Psoas muscle (tissue), 8 donors: Measurements from ENCODE around the gene LYRM9. TPM values are rescaled to one million over a fixed set of nuclear protein-coding genes. Genes with fewer than 3 reads are reported as not detected.

Experiments
- ATAC-seq, 4 donors: fragments of 200-7000 bp; cut with Tn5 transposase; one replicate each; pipeline ENCODE4 v1.9.1; 2020; ENCODE audit warnings: moderate library complexity in 3 of 4, mild to moderate bottlenecking in 2 of 4
- DNase-seq, 2 donors: peaks; one replicate each; pipeline ENCODE4 v3.0.0-alpha.2; 2020
- H3K27ac ChIP-seq: fragments of 200-600 bp; one replicate; pipeline ENCODE4 v1.8.0; 2022
- H3K27me3 ChIP-seq, 3 donors: fragments of 200-600 bp in 1 of 3; one replicate each; pipeline versions ENCODE4 v1.6.1 to v1.8.0; 2013 to 2022; ENCODE audit warnings: low read length in 2 of 3, mild to moderate bottlenecking in 2 of 3, moderate library complexity in 1 of 3; ENCODE audit not compliant: insufficient read depth in 3 of 3
- H3K36me3 ChIP-seq, 2 donors: fragments of 200-600 bp in 1 of 2; one replicate each; pipeline versions ENCODE4 v1.6.1 to v1.8.0; 2013 to 2022; ENCODE audit warnings: low read depth in 1 of 2, mild to moderate bottlenecking in 1 of 2, moderate library complexity in 1 of 2; ENCODE audit not compliant: insufficient read depth in 1 of 2
- H3K4me1 ChIP-seq: fragments of 200-600 bp; one replicate; pipeline ENCODE4 v1.8.0; 2022
- H3K4me3 ChIP-seq: fragments of 200-600 bp; one replicate; pipeline ENCODE4 v1.8.0; 2022; ENCODE audit warnings: mild to moderate bottlenecking
- H3K9me3 ChIP-seq: fragments of 200-600 bp; one replicate; pipeline ENCODE4 v1.8.0; 2022
- WGBS, 3 donors: extraction: QIAGEN DNeasy Blood & Tissue Kit; methylation state at CpG; one replicate each; pipeline versions ENCODE4 v1.1.6 to v1.1.7; 2013; 5-methylcytosine and 5-hydroxymethylcytosine counted together
- intact Hi-C, 2 donors: fragments of 100-400 bp; cut with DNase I; formaldehyde crosslinking; loops; one replicate each; pipeline versions ENCODE4 v1.11.0 to v1.14.2; 2022
- polyA plus RNA-seq, 3 donors: library from polyadenylated mRNA; stranded (reverse); fragments of 200-250 nt; gene quantifications; one replicate each; pipeline ENCODE4 v1.2.3, GENCODE V29; 2013
- total RNA-seq, 4 donors: library from RNA; stranded (reverse); fragmentation: NEBNext Ultra II Directional in 2 of 4; extraction: Animal tissue kit (Norgen Biotek cat#: 25700) in 2 of 4; gene quantifications; one replicate each; pipeline versions ENCODE4 v1.2.1 to v1.2.4, GENCODE V29; 2021 to 2023
- TF ChIP-seq, protein P1 (sequence below): fragments of 200-600 bp; IDR thresholded peaks from one replicate; pipeline ENCODE4 v1.8.0; 2022; ENCODE audit warnings: antibody characterized with exemption
- donor health status: healthy with polysubstance abuse.
- donor health status: DM: no; HTN: no; CAD: no; lungs with moderate emphysema.
- donor health status: Bipolar disorder and iron deficiency.
- donor health status: healthy.
- donor health status: DM: yes; HTN: yes; CAD: no.
- donor health status: DM: no; HTN: no; CAD: no.
- donor health status: DM: no; HTN: no; CAD: no.
- donor health status: DM: yes; HTN: yes; CAD: no.

Gene LYRM9
- total and polyA plus RNA-seq, 7 donors, result 4.5 to 11.3 (median 5.8) TPM

DNA sequence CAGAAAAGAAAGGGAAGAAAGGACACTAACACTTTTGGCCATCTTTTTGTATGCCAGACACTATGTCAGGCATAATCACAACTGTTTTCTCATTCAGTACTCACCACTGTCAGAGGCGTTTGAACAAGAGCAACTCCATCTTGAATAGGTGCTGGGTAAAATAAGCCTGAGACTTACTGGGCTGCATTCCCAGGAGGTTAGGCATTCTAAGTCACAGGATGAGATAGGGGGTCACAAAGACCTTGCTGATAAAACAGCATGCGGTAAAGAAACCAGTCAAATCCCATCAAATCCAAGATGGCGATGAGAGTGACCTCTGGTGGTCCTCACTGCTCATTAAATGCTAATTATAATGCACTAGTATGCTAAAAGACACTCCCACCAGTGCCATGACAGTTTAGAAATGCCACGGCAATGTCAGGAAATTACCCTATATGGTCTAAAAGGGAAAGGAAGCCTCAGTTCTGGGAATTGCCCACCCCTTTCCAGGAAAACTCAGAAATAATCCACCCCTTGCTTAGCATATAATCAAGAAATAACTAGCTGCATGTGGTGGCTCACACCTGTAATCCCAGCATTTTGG, 14.9 kb upstream of the LYRM9 start:
- intact Hi-C loops, result no loop called here
- WGBS, 3 donors, result 70 to 81% (median 74%) methylated on average over 4 of the region's 4 CpGs
- no peak for DNase-seq
- no peaks in the 10 kb centered on the region for H3K36me3 ChIP-seq
- no peak overlapping the region for H3K4me3 ChIP-seq
- ATAC-seq, result no peak
- TF ChIP-seq, protein P1, sequence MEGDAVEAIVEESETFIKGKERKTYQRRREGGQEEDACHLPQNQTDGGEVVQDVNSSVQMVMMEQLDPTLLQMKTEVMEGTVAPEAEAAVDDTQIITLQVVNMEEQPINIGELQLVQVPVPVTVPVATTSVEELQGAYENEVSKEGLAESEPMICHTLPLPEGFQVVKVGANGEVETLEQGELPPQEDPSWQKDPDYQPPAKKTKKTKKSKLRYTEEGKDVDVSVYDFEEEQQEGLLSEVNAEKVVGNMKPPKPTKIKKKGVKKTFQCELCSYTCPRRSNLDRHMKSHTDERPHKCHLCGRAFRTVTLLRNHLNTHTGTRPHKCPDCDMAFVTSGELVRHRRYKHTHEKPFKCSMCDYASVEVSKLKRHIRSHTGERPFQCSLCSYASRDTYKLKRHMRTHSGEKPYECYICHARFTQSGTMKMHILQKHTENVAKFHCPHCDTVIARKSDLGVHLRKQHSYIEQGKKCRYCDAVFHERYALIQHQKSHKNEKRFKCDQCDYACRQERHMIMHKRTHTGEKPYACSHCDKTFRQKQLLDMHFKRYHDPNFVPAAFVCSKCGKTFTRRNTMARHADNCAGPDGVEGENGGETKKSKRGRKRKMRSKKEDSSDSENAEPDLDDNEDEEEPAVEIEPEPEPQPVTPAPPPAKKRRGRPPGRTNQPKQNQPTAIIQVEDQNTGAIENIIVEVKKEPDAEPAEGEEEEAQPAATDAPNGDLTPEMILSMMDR, result no peak
- no peaks in the 10 kb centered on the region for H3K4me1 ChIP-seq
- H3K27me3 ChIP-seq, result no peaks in the 10 kb centered on the region
- no peak overlapping the region for H3K27ac ChIP-seq
- no peaks in the 10 kb centered on the region for H3K9me3 ChIP-seq

- no peak for ATAC-seq
- 33 to 40% (median 39%) methylated on average over 3 of the region's 3 CpGs for WGBS, 3 donors
Observed at GRCh38 chr17:27906623-27907022, 13.5 kb upstream of the LYRM9 start.

GRCh38 chr17:27906226-27906580, 13.0 kb upstream of the LYRM9 start:
- no peak for ATAC-seq

More at GRCh38 chr17:27906623-27907022, 13.5 kb upstream of the LYRM9 start:
- H3K4me3 ChIP-seq, result no peak overlapping the region
- intact Hi-C loops, result no loop called here
- TF ChIP-seq, protein P1, result no peak
- H3K36me3 ChIP-seq, result no peaks in the 10 kb centered on the region
- H3K4me1 ChIP-seq, result no peaks in the 10 kb centered on the region
- no peak for DNase-seq
- H3K9me3 ChIP-seq, result no peaks in the 10 kb centered on the region
- no peaks in the 10 kb centered on the region for H3K27me3 ChIP-seq
- no peak overlapping the region for H3K27ac ChIP-seq

GRCh38 chr17:27905447-27906225, 12.5 kb upstream of the LYRM9 start:
- Histone ChIP-seq H3K36me3 (no peaks in the 10 kb centered on the region), H3K4me3 (no peak overlapping the region), H3K9me3 (no peaks in the 10 kb centered on the region), H3K27ac (no peak overlapping the region), H3K4me1 (no peaks in the 10 kb centered on the region), H3K27me3 (no peaks in the 10 kb centered on the region)
- TF ChIP-seq, protein P1, result no peak
- DNase-seq (no peak), ATAC-seq (no peak)
- 63 to 69% (median 69%) methylated on average over 9 of the region's 9 CpGs for WGBS, 3 donors
- intact Hi-C loops, result no loop called here

More at GRCh38 chr17:27906226-27906580, 13.0 kb upstream of the LYRM9 start:
- H3K9me3 ChIP-seq, result no peaks in the 10 kb centered on the region
- no peaks in the 10 kb centered on the region for H3K4me1 ChIP-seq
- intact Hi-C loops, result no loop called here
- DNase-seq, result no peak
- no peaks in the 10 kb centered on the region for H3K27me3 ChIP-seq
- no peak overlapping the region for H3K4me3 ChIP-seq
- H3K36me3 ChIP-seq, result no peaks in the 10 kb centered on the region
- no peak overlapping the region for H3K27ac ChIP-seq
- TF ChIP-seq, protein P1, result no peak
